Activated CD8-positive, alpha-beta memory T cell treated with anti-CD3 and anti-CD28 coated beads, Interleukin-2, amount 50 U/mL, for 48 hours (primary cell): Measurements from ENCODE around the gene CDH23.

Source experiments
- DNase-seq: peaks from one replicate; pipeline ENCODE4 v3.0.0-alpha.2; 2020

The CDH23 gene

DNA sequence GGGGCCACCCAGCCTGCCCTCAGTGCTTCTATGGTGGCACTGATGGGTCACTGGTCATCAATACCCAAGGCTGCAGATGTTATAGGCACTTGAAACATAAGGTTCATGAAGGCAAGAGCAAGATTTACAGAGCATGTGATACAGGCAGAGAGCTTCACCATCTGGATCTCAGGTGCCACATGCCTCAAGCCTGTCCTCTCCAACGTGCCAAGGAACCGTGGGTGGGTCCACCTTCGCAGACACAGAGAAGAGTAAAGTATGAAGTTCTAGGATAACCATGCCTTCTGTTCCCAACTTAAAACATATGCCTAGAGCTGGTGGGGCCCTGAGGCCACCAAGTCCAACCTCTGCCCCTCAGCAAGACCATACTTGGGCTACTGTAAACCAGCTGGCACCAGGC lies 26.7 kb upstream of the CDH23 start:
- no peak for DNase-seq

DNA sequence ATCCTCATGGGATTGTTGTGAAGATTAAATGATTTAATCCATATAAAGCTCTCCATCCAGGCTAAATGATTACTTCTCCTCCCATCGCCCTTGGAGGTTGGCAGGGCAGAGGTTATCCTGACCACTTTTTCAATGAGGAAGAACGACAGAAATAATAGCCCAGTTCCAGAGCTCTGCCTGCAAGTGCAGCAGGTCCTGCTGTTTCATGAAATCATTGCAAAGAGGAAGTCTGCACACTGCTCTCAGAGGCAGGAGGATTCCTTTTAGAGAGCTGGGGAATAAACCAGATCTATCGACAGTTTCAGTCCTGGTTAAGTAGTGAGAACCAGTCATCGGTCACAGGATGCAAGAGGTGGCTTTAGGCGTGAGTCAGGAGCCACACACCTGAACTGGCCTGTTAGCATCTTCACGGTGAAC lies 25.0 kb upstream of the CDH23 start:
- no peak for DNase-seq

DNA sequence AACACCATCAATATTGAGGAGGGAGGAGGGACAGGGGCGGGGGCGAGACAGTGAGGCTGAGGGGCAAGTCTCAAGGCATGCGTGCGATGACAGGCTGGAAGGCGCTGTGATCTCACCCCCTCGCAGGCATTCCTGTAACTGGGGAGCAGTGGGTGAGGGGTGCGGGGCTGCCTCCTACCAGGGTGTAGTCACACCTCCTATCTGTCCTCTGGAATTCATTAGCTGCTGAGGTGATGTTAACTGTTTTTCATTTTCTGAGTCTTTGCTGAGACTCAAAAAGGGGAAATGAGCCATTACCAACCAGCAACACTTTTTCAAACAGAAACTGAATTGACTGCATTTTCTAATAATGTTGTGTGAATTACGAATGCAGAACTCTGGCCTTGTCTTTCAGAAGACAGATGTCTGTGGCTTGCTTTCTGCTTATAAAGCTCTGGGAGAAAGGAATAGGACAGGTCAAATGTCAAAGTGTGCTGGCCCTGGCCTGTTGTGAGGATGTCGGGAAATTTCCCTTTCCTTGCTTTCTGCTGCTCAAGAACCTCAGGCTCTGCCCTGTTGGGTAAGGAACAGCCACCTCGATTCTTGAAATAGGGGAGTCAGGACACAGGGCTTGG lies 23.7 kb upstream of the CDH23 start:
- no peak for DNase-seq

- DNase-seq, result no peak
These were observed 22.1 kb upstream of the CDH23 start for GRCh38 chr10:71374481-71375233.

- no peak for DNase-seq
These were observed 20.8 kb upstream of the CDH23 start for GRCh38 chr10:71375952-71376351.

DNA sequence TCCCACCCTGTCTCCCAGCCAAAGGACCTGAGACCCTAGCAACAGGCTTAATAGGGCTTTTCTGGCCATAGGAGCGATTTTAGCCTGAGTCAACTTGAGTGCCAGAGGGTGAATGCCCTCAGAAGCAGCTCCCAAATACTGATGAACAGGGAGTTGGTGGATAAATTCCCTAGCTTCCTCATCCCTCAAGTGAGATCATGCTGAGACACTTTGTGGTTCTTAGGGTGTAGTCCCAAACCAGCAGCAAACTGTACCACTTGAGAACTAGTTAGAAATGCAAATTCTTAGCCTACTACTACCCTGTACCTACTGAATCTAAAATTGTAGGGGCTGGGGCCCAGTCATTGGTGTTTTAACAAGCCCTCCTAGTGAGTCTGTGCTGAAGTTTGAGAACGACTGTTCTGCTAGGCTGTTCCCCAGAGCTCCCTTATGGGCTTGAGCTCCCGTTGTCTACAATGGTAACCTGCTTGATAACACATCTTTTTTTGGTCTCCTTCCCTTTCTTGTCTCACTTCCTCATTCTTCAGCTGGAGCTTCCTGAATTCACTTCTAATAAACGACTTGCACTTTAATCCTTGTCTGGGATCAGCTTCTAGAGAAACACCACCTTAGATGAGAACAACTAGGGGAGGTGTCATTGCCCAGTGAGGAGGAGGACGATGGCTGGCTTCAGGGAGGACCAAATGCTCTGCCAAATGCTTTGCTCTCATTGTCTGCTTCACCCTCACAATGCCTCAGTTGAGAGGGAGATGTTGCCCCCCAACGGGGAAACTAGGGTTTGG lies 18.2 kb upstream of the CDH23 start:
- no peak for DNase-seq

DNA sequence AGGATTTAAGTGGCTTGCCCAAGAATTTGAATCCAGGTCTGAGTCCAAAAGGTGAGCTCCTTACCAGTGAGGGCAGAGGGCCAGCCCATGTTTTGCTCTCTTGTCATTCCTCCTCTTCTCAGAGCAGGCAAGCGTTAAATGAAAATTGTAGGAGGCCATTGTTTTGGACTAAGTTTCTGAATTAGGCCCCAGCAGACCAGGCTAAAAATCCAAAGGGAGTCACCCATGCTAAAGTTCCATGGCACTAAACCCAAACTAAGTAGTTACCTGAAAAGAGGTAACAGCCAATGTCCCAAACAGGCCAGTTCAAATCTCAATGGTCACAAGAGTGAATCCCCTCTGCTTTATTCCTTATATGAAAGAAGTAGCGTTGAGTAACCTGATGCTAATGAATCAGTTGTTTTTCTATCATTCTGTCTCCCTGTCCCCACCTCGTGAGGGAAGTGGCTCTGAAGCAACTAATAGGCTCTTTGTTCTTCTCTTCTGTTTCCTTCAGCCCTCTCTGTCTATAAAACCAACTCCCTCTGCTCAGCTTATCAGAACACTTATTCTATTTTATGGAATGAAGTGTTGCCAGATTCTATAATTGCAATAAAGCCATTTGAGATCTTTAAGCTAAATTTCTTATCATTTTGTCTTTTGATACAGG lies 17.5 kb upstream of the CDH23 start:
- no peak for DNase-seq

DNA sequence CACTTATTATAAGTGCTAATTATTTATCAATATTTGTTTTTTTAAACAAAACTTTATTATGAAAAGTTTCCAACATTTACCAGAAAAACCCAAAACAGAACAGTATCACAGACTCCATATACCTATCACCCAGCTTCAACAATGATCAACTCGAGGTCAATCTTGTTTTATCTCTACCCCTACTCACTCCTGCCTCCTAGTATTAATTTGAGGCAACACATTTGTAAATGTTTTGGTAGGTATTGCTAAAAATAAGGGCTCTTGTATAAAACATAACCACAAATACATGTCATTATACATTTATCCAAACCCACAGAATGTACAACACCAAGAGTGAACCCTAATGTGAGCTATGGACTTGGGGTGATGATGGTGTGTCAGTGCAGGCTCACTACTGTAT lies 15.9 kb upstream of the CDH23 start:
- no peak for DNase-seq

DNA sequence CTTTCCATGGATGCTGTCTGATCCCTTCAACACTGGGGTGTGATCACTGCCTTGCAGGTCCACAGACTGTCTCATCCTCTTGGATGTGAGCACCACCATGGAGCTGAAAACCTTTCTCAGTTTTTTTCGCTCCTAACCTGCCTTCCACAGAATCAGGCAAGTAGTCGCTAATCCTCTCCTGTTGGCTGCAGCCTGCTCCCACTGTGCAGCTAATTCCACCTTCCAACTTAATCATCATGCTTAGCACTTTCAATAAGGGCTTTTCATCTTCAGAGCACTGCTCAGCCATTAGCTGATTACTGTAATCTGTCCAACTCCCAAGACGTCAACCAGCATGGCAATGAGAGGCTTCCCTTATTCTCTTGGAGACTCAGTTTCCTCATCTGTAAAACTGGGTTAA lies 15.1 kb upstream of the CDH23 start:
- DNase-seq, result no peak

GRCh38 chr10:71382028-71382427 lies 14.7 kb upstream of the CDH23 start:
- DNase-seq, result no peak

DNA sequence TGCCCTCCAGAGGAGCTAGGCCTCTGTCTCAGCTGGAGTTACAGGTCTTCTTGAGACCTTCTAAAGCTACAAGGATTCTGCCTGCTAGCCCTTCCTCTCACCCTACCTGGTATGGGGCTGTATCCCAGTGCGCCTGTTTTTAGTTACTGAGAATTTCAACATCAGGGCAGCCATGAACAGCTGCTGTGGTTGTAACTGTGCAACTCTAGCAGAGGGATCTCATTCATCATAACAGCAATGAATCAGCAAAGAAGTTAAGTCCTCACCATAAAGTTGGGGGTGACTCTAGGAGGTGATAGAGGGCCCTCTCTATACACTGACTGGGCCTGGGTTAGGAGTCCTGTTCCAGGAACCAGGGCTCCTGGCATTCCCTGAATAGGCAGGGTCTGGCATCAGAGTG lies 14.0 kb upstream of the CDH23 start:
- DNase-seq, result no peak

GRCh38 chr10:71383972-71384687 lies 12.6 kb upstream of the CDH23 start:
- DNase-seq, result peak; percentile 93

- DNase-seq, result no peak
These were observed 8.5 kb upstream of the CDH23 start for GRCh38 chr10:71388171-71388570.

DNA sequence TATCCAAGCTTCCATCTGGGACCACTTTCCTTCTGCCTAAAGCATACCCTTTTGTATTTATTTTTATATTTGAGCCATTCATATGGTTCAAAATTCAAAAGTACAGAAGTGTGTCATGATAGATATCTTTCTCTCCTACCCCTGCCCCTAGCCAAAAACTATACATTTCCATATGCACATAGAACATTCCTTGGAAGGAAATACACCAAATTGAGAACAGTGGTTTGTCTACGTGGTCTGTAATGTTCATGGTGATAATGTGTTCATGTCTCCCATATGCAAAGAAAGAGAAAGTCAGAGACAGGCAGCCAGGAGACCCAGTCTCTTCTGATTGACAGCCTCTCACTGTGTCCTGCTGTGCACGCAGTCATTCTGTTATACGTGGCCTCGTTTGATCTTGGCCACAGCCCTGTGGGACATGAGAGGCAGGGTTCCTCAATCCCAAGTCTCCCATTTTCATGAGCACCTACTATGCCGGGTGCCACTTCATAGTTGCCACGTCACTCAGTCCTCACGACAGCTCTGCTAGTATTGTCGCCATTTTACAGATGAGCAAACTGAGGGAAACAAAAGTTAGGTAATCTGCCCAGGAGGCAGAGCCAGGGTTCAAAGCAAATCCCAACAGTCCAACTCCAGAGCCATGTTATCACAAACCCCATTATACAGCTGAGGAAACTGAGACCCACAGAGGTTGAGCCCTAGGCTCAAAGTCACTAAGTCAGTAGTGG lies 8.0 kb upstream of the CDH23 start:
- DNase-seq, result no peak

- no peak for DNase-seq
These were observed 6.8 kb upstream of the CDH23 start for GRCh38 chr10:71389768-71390460.

DNA sequence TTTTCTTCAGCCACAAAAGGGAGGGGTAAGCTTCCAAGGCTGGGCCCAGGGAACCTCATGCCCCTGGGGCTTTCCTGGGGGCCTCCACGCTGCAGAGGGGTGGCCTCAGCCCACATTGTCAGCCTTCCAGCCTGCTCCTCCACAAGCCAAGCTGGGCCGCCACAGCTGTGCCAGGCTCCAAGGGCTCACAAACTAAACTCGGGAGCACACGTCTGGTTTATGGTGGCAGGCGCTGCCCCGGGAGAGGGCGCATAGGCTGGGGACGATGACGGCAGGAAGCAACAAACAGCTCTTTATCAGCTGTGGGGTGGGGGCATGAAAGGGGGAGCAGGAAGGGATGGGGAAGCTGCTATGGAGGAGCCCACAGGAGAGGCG lies 6.3 kb upstream of the CDH23 start:
- no peak for DNase-seq

GRCh38 chr10:71390921-71391690 lies 5.6 kb upstream of the CDH23 start:
- DNase-seq, result no peak

DNA sequence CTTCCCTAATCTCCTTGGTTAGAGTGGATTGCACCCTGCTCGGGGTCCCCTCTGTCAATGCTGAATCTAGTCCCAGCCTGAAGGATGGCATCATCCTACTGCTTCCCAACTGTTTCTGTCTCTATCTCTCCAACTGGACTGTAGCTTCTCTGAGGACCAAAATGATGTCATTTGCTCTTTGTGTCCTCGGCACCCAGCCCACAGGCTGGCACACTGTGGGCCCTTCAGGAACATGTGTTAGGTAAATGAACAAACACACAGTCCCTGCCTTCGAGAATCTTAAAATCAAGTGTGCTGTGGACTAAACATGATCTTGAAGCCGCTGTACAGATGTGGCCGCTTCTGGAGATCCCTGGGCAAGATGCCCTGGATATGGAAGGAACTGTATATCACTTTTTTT lies 5.0 kb upstream of the CDH23 start:
- DNase-seq, result no peak

DNA sequence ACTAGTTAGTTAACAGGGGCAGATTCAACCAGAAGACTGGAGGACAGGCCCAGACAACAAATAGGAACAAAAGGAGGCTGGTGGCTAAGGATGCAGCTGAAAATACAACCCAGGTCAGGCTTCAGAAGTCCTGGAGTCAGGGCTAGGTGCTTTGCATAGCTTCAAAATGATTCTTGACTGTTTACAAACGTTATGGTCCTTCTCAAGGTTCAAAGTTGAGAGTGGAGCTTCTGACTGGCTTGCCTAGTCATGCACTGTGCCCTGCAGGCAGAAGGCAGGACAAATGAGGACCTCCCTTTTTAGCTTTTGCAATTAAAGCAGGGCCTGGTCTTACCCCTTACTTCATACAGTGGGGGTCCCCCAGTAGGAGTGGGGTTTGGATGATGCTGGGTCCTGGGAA lies 4.4 kb upstream of the CDH23 start:
- peak; percentile 32 for DNase-seq
